ENCODE results near the gene KDM4B.

GRCh38 chr19:5125797-5126497, 157.0 kb downstream of the KDM4B start:
- TF ChIP-seq POLR2A (IDR thresholded peaks at IDR 0.05) (no peak), CTCF (IDR thresholded peaks at IDR 0.05) (no peak)
